ENCODE results near the gene NFASC.

Gene NFASC

GRCh38 chr1:204989266-204990058 lies 118.8 kb downstream of the NFASC start:
- Histone ChIP-seq H3K4me1 (ENCODE audit: insufficient read depth, low read length) (peaks cover 25% of the 10 kb centered on the region), H3K9ac (ENCODE audit: low read depth, low read length) (no peak overlapping the region), H3K36me3 (ENCODE audit: insufficient read depth, low read length) (no peaks in the 10 kb centered on the region), H3K9me3 (ENCODE audit: control insufficient read depth, insufficient read depth, low read length) (no peaks in the 10 kb centered on the region)

GRCh38 chr1:204990059-204990664 lies 119.5 kb downstream of the NFASC start:
- Histone ChIP-seq H3K36me3 (ENCODE audit: insufficient read depth, low read length) (no peaks in the 10 kb centered on the region), H3K9ac (ENCODE audit: low read depth, low read length) (no peak overlapping the region), H3K4me1 (ENCODE audit: insufficient read depth, low read length) (peaks cover 25% of the 10 kb centered on the region), H3K9me3 (ENCODE audit: control insufficient read depth, insufficient read depth, low read length) (no peaks in the 10 kb centered on the region)

GRCh38 chr1:204990721-204991341 lies 120.2 kb downstream of the NFASC start:
- Histone ChIP-seq H3K36me3 (ENCODE audit: insufficient read depth, low read length) (no peaks in the 10 kb centered on the region), H3K4me1 (ENCODE audit: insufficient read depth, low read length) (peaks cover 25% of the 10 kb centered on the region), H3K9me3 (ENCODE audit: control insufficient read depth, insufficient read depth, low read length) (no peaks in the 10 kb centered on the region), H3K9ac (ENCODE audit: low read depth, low read length) (no peak overlapping the region)

- H3K36me3 ChIP-seq (ENCODE audit: insufficient read depth, low read length): no peaks in the 10 kb centered on the region
- H3K9me3 ChIP-seq (ENCODE audit: control insufficient read depth, insufficient read depth, low read length): no peaks in the 10 kb centered on the region
- no peak overlapping the region for H3K9ac ChIP-seq (ENCODE audit: low read depth, low read length)
- H3K4me1 ChIP-seq (ENCODE audit: insufficient read depth, low read length): peaks cover 25% of the 10 kb centered on the region
Observed at GRCh38 chr1:204991342-204991844, 120.7 kb downstream of the NFASC start.

GRCh38 chr1:204992201-204992997 lies 121.7 kb downstream of the NFASC start:
- Histone ChIP-seq H3K4me1 (ENCODE audit: insufficient read depth, low read length) (peaks cover 25% of the 10 kb centered on the region), H3K9me3 (ENCODE audit: control insufficient read depth, insufficient read depth, low read length) (no peaks in the 10 kb centered on the region), H3K36me3 (ENCODE audit: insufficient read depth, low read length) (no peaks in the 10 kb centered on the region), H3K9ac (ENCODE audit: low read depth, low read length) (no peak overlapping the region)

GRCh38 chr1:204992998-204993314 lies 122.3 kb downstream of the NFASC start:
- Histone ChIP-seq H3K9ac (ENCODE audit: low read depth, low read length) (no peak overlapping the region), H3K36me3 (ENCODE audit: insufficient read depth, low read length) (no peaks in the 10 kb centered on the region), H3K9me3 (ENCODE audit: control insufficient read depth, insufficient read depth, low read length) (no peaks in the 10 kb centered on the region), H3K4me1 (ENCODE audit: insufficient read depth, low read length) (peaks cover 25% of the 10 kb centered on the region)

- Histone ChIP-seq H3K4me1 (ENCODE audit: insufficient read depth, low read length) (peaks cover 25% of the 10 kb centered on the region), H3K9ac (ENCODE audit: low read depth, low read length) (no peak overlapping the region), H3K36me3 (ENCODE audit: insufficient read depth, low read length) (no peaks in the 10 kb centered on the region)
Observed at GRCh38 chr1:204994086-204994862, 123.6 kb downstream of the NFASC start.

GRCh38 chr1:204996981-204997380 lies 126.3 kb downstream of the NFASC start:
- H3K36me3 ChIP-seq (ENCODE audit: insufficient read depth, low read length): no peaks in the 10 kb centered on the region
- no peak overlapping the region for H3K9ac ChIP-seq (ENCODE audit: low read depth, low read length)
- H3K4me1 ChIP-seq (ENCODE audit: insufficient read depth, low read length): peaks cover 2% of the 10 kb centered on the region; the same call in 1 of the 2 replicates
- H3K9me3 ChIP-seq (ENCODE audit: control insufficient read depth, insufficient read depth, low read length): no peaks in the 10 kb centered on the region

More at GRCh38 chr1:204994086-204994862, 123.6 kb downstream of the NFASC start:
- H3K9me3 ChIP-seq (ENCODE audit: control insufficient read depth, insufficient read depth, low read length): no peaks in the 10 kb centered on the region

- no peaks in the 10 kb centered on the region for H3K9me3 ChIP-seq (ENCODE audit: control insufficient read depth, insufficient read depth, low read length)
- no peaks in the 10 kb centered on the region for H3K36me3 ChIP-seq (ENCODE audit: insufficient read depth, low read length)
- H3K4me1 ChIP-seq (ENCODE audit: insufficient read depth, low read length): peaks cover 5% of the 10 kb centered on the region; the same call in 1 of the 2 replicates
- H3K9ac ChIP-seq (ENCODE audit: low read depth, low read length): no peak overlapping the region
Observed at GRCh38 chr1:204997591-204998355, 127.1 kb downstream of the NFASC start.

GRCh38 chr1:205001162-205001561 lies 130.5 kb downstream of the NFASC start:
- Histone ChIP-seq H3K9ac (ENCODE audit: low read depth, low read length) (no peak overlapping the region), H3K4me1 (ENCODE audit: insufficient read depth, low read length) (peaks cover 18% of the 10 kb centered on the region; the same call in 1 of the 2 replicates), H3K36me3 (ENCODE audit: insufficient read depth, low read length) (no peaks in the 10 kb centered on the region), H3K9me3 (ENCODE audit: control insufficient read depth, insufficient read depth, low read length) (no peaks in the 10 kb centered on the region)

- H3K9me3 ChIP-seq (ENCODE audit: control insufficient read depth, insufficient read depth, low read length): no peaks in the 10 kb centered on the region
- no peaks in the 10 kb centered on the region for H3K36me3 ChIP-seq (ENCODE audit: insufficient read depth, low read length)
- peaks cover 18% of the 10 kb centered on the region; the same call in 1 of the 2 replicates for H3K4me1 ChIP-seq (ENCODE audit: insufficient read depth, low read length)
- H3K9ac ChIP-seq (ENCODE audit: low read depth, low read length): no peak overlapping the region
Observed at GRCh38 chr1:205002705-205003104, 132.0 kb downstream of the NFASC start.

GRCh38 chr1:205003358-205004131 lies 132.9 kb downstream of the NFASC start:
- Histone ChIP-seq H3K36me3 (ENCODE audit: insufficient read depth, low read length) (no peaks in the 10 kb centered on the region), H3K4me1 (ENCODE audit: insufficient read depth, low read length) (peaks cover 18% of the 10 kb centered on the region; the same call in 1 of the 2 replicates), H3K9ac (ENCODE audit: low read depth, low read length) (no peak overlapping the region), H3K9me3 (ENCODE audit: control insufficient read depth, insufficient read depth, low read length) (no peaks in the 10 kb centered on the region)
